Measurements from ENCODE around the gene DDR2. TPM values are rescaled to one million over a fixed set of nuclear protein-coding genes. Genes with fewer than 3 reads are reported as not detected.
A peak's percentile ranks its signal among the peaks of the same experiment; 100 is the strongest.

Gene DDR2
- total and polyA plus RNA-seq, 8 donors = 6.8 to 117 (median 34.1) TPM

DNA sequence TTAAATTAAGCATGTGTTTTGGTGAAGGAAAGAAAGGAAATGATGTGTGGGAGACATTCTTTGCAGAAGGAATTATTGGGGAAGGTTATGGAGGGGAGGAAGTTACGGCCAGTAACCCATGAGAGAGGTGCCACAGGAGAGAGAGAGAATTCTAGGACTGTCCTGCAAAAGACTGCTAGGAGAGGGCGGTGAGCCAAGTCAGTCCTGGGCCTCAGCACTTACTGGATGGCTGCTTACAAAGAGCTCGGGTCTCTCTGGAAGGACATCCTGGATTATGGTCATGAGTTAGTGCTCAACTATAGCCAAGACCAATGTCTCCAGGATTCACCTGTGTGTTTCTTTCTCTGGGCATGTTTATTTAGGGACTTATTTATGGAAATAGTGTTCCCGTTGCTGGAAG lies 83.9 kb downstream of the DDR2 start:
- intact Hi-C loops (cut with DNase I; ENCODE audit: low total_unique reads) = no loop called here
- Histone ChIP-seq H3K27ac (peak overlapping the region in 3 of 5 donors; percentile 16 to 47 (median 28)), H3K4me1 (peaks cover 5 to 37% (median 23%) of the 10 kb centered on the region in 4 donors), H3K36me3 (no peaks in the 10 kb centered on the region), H3K27me3 (no peaks in the 10 kb centered on the region), H3K9me3 (no peaks in the 10 kb centered on the region), H3K4me3 (no peak overlapping the region)
- TF ChIP-seq POLR2A (IDR thresholded peaks at IDR 0.05) (no peak), EP300 (IDR thresholded peaks at IDR 0.05) (no peak), POLR2AphosphoS5 (IDR thresholded peaks at IDR 0.05) (no peak)
- TF ChIP-seq, protein P1, sequence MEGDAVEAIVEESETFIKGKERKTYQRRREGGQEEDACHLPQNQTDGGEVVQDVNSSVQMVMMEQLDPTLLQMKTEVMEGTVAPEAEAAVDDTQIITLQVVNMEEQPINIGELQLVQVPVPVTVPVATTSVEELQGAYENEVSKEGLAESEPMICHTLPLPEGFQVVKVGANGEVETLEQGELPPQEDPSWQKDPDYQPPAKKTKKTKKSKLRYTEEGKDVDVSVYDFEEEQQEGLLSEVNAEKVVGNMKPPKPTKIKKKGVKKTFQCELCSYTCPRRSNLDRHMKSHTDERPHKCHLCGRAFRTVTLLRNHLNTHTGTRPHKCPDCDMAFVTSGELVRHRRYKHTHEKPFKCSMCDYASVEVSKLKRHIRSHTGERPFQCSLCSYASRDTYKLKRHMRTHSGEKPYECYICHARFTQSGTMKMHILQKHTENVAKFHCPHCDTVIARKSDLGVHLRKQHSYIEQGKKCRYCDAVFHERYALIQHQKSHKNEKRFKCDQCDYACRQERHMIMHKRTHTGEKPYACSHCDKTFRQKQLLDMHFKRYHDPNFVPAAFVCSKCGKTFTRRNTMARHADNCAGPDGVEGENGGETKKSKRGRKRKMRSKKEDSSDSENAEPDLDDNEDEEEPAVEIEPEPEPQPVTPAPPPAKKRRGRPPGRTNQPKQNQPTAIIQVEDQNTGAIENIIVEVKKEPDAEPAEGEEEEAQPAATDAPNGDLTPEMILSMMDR (IDR thresholded peaks at IDR 0.05) = no peak
- 56 to 78% (median 62%) methylated on average over 4 of the region's 4 CpGs for WGBS, 5 donors
- peak in 1 of 2 donors; percentile 34 for DNase-seq

DNA sequence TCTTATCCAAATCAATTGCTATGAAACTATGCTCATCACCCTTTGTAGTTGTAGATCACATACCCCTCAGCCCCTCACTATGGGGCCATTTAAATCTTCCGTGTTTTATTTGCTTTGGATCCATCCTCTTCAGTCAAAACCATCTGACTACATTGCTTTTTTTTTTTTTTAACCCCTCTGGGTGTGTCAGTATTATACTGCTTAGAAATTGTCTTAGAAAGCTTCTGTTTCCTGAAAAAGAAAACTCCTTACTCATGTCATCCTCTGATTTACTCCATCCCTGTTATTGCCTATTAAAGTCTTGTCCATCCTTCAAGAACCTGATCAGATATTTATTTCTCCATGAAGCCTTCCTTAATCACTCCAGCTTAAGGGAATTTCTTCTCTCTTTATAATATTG lies 84.3 kb downstream of the DDR2 start:
- intact Hi-C loops (cut with DNase I; ENCODE audit: low total_unique reads) = no loop called here
- Histone ChIP-seq H3K27ac (peak overlapping the region in 3 of 5 donors; percentile 16 to 47 (median 28)), H3K4me3 (no peak overlapping the region), H3K36me3 (no peaks in the 10 kb centered on the region), H3K9me3 (no peaks in the 10 kb centered on the region), H3K4me1 (peaks cover 5 to 35% (median 21%) of the 10 kb centered on the region in 4 donors), H3K27me3 (no peaks in the 10 kb centered on the region)
- WGBS, 5 donors = 43 to 60% (median 56%) methylated on average over 1 of the region's 1 CpG
- DNase-seq = no peak
- TF ChIP-seq POLR2A (IDR thresholded peaks at IDR 0.05) = no peak

DNA sequence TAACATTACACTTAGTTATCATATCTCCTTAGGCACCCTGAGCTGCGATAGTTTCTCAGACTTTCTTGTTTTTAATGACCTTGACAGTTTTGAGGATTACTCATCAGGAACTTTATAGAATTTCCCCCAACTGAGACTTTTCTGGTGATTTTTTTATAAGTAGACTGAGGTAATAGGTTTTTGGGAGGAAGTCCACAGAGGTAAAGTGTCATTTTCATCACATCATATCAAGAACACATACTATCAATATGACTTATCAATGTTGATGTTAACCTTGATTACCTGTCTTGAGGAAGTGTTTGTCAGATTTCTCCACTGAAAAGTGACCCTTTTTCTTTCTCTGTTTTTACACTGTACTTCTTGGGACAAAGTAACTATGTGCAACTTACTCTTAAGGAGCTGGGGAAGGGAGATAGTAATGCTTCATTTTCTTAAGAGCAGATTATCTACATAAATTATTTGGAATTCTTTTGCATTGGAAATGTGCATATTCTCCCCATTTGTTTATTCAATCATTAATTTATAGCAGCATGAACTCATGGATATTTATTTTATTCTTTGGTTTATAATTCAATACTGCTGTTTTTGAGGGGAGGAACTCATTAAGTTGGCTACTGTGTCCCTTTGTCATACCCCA lies 85.4 kb downstream of the DDR2 start:
- no peak for DNase-seq
- Histone ChIP-seq H3K36me3 (no peaks in the 10 kb centered on the region), H3K4me3 (no peak overlapping the region), H3K27ac (peak overlapping the region in 3 of 5 donors; percentile 16 to 47 (median 41)), H3K4me1 (peaks cover 0 to 28% (median 11%) of the 10 kb centered on the region in 4 donors), H3K27me3 (no peaks in the 10 kb centered on the region), H3K9me3 (no peaks in the 10 kb centered on the region)
- TF ChIP-seq POLR2AphosphoS5 (IDR thresholded peaks at IDR 0.05) (no peak), EP300 (IDR thresholded peaks at IDR 0.05) (no peak), POLR2A (IDR thresholded peaks at IDR 0.05) (no peak)
- TF ChIP-seq, protein P1 (IDR thresholded peaks at IDR 0.05) = no peak
- intact Hi-C loops (cut with DNase I; ENCODE audit: low total_unique reads) = no loop called here
- WGBS, 5 donors = 74 to 86% (median 81%) methylated on average over 1 of the region's 1 CpG

DNA sequence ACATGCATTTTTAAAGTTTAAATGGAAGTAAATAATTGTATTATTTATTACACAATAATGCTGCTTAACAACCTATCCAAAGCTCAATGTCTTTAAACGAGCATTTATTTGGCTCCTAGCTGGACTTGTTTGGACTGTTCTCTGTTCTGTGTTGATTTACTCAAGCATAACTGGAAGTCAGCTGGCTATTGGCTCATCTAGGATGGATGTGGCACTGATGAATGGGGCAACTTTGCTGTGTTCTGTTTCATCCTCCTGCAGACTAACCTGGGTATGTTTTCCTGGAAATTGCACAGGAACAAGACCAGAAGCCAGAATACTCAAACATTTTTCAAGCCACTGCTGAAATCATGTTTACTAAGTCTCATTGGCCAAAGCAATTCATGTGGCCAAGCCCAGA lies 87.4 kb downstream of the DDR2 start:
- intact Hi-C loops (cut with DNase I; ENCODE audit: low total_unique reads) = no loop called here

More for the DNA sequence above, 87.4 kb downstream of the DDR2 start:
- Histone ChIP-seq H3K9me3 (no peaks in the 10 kb centered on the region), H3K4me1 (peaks cover 0 to 25% (median 4%) of the 10 kb centered on the region in 4 donors), H3K4me3 (no peak overlapping the region), H3K27me3 (no peaks in the 10 kb centered on the region), H3K36me3 (no peaks in the 10 kb centered on the region), H3K27ac (peak overlapping the region in 2 of 5 donors; percentile 6 to 43)
- DNase-seq = no peak
- TF ChIP-seq POLR2A (IDR thresholded peaks at IDR 0.05) (no peak), EP300 (IDR thresholded peaks at IDR 0.05) (no peak), POLR2AphosphoS5 (IDR thresholded peaks at IDR 0.05) (peak in 1 of 3 donors; percentile 70)
- TF ChIP-seq, protein P1 (IDR thresholded peaks at IDR 0.05) = no peak
- WGBS, 5 donors = 39 to 58% (median 45%) methylated on average over 1 of the region's 1 CpG
